NCI-H128 (cell line): ENCODE measurements around the gene CD44.

Source experiments
- DNase-seq: peaks from one replicate; lab custom pipeline; 2025; ENCODE audit not compliant: unreplicated experiment; lab: John Stamatoyannopoulos, UW

Gene CD44

GRCh38 chr11:35234460-35235156, 95.6 kb downstream of the CD44 start:
- DNase-seq = no peak

- no peak for DNase-seq
These were observed 96.1 kb downstream of the CD44 start for GRCh38 chr11:35235157-35235468.

DNA sequence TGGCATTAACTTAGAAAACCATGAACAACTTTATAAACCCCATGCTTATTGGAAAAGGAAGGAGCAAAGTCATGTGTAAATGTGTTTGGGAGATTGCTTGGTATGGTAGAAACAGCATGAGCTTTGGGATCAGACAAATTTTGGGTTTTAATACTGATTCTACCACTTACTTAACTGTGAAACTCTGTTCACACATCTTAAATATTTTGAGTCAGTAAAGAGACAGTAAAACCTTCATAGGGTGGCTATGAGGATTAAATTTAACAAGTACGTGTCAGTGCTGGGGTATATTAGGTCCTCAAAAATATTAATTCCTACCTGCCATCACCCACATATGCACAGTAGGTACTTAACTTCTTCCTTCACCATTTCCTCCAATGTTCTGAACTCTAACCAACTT, 96.5 kb downstream of the CD44 start:
- DNase-seq = no peak

DNA sequence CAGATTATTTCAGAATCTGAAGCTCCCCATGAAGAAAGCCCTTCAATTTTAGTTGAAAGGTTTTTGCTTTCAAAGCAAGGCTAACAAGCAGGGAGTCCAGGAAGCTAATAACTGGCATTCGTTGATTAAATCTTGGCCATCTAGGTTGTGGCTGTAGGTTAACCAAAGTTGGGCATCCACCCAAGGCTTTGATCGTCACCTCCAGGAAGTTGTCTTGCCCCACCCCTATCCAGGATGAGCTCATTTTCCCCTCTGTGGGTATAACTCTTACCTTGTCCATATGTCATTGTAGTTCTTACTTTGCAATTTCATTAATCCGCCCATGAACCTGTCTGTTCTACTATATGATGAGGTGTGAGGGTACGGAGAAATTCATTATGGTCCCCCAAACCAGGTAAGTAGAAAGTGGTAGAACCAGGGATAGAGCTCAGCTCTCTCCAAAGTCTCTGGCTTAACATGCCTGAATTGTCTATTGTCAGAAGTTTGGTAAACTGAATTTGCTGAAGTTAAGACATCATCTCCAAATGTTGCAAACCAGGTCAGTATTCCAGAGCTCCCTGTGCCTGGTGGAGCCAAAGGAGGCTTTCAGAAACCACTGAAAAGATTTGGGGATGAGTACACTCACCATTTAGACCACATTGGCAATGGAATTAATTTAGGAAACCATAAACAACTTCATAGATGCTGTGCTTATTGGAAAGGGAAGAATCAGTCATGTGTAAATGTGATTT, 97.1 kb downstream of the CD44 start:
- no peak for DNase-seq

DNA sequence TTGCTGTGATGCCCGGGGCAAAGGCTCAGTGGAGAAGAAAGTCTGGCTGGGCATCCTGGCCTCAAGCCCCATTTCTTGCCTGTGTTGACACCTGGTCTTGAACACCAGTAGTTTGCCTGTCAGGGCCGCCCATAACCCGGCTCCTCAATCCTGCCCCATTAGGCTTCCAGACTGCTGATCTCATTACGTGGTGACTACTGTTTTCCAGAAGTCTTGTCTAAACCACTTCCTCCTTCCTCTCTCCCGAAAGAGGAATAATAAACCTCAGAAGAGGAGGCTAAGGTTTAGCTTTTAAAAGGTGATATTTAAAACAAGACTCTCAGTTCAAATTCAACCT, 97.7 kb downstream of the CD44 start:
- no peak for DNase-seq

DNA sequence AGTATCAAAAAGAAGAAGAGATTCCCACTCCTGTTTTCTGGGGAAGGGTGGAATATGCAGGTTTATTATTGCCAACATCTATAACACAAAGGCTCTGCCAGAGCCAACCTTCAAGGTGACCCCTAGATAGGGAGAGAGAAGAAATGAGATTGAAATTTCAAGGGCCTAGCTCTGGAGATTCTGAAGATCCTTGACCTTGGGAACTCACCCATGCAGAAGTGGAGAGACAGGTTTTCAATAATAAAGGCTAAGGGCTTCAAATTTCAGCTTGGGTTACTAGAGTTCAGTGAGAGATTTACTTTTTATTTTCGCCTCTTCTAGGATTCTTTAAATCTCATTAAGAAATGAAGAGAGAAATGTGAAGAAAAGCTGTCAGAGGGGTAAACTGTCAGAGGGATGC, 98.4 kb downstream of the CD44 start:
- no peak for DNase-seq

DNA sequence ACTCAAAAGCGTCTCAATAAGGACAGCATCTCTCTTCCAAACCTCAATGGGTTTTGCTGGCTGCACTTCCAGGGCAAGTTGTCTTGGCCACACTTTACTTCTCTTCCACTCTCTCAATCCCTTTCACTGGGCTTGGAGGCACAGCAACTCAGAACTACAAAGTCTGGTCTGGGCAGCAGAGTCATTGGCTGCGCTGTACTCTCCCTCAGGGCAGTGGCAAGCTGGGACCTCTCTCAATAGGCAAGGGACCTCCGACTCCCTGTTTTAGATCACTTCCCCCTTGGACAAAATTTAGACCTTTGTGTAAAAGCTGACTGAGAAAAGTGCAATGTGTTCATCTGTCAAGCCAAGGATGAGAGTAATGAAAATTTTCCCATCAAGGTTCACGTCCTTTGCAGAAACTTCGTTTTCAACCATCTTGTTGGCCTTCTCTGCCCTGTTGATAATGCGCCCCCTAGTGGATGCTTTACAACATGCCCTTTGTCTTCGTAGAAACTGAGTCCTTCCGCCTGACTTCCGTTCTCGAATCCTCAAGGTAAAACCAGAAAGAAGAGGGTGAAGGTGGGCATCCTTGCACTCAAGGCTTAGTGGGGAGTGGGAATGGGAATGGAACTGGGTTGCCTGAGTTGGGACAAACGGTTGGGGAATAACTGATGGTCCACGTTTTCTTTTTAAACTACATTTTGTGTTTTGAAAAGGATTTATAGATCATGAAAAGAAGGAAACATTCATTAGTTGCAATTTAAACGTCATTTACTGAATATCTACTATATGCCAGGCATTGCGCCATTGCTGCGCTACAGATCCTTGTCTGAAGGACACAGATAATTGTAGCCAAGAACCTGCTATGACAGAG, 99.1 kb downstream of the CD44 start:
- no peak for DNase-seq

- no peak for DNase-seq
These were observed 99.9 kb downstream of the CD44 start for GRCh38 chr11:35238882-35239281.

DNA sequence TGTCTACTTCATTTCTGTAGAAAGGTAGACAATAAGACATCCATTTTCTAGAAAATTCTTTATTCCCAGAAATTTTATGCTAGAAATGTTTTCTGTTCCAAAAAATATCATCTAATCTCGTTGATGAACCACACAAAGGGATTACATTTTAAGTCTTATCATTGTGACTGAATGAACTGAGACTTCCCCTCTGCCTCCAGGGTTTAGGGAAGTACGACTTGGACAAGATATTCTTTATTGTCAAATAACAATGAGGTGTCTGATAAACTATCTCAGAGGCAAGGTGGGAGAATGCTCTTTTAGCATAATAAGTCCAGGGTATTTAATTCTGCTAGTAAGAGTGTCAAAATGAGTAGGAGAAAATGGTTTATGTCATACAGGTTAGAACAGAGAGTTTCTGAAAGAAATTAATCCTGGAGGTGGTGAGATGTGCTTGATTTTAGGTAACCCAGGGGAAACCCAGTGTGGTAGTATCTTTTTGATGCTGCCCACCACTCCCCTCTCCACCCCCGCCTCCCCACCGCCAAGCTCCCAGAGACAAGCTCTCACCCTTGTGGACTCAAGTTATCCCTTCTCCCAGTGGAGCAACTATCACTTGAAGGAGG, 100.6 kb downstream of the CD44 start:
- no peak for DNase-seq

- no peak for DNase-seq
These were observed 102.1 kb downstream of the CD44 start for GRCh38 chr11:35241083-35241482.

GRCh38 chr11:35241531-35241930, 102.6 kb downstream of the CD44 start:
- no peak for DNase-seq

GRCh38 chr11:35242412-35243242, 103.7 kb downstream of the CD44 start:
- DNase-seq = no peak

GRCh38 chr11:35243774-35244173, 104.8 kb downstream of the CD44 start:
- no peak for DNase-seq

GRCh38 chr11:35245056-35245455, 106.1 kb downstream of the CD44 start:
- DNase-seq = no peak

GRCh38 chr11:35245786-35246185, 106.8 kb downstream of the CD44 start:
- no peak for DNase-seq

DNA sequence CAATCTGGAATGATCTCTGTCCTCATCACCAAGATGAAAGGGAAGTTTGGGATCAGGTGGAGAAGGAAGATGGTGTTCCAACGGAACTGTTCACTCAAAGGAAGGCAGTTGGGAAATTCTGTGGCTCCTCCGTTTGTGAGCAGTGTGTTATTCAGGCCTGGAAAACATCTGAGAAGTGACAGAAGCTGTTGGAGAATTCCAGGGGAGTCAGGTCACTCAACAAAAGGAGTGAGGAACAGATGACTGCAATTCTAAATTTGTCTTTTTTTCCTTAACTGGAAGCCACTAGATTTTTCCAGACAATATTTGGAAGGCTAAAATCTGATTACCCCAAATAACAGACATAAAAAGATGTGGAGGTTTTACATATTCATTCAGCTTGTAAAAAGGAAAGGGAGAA, 107.8 kb downstream of the CD44 start:
- no peak for DNase-seq

GRCh38 chr11:35247428-35247827, 108.5 kb downstream of the CD44 start:
- DNase-seq = no peak

- no peak for DNase-seq
These were observed 108.9 kb downstream of the CD44 start for GRCh38 chr11:35247863-35248262.

DNA sequence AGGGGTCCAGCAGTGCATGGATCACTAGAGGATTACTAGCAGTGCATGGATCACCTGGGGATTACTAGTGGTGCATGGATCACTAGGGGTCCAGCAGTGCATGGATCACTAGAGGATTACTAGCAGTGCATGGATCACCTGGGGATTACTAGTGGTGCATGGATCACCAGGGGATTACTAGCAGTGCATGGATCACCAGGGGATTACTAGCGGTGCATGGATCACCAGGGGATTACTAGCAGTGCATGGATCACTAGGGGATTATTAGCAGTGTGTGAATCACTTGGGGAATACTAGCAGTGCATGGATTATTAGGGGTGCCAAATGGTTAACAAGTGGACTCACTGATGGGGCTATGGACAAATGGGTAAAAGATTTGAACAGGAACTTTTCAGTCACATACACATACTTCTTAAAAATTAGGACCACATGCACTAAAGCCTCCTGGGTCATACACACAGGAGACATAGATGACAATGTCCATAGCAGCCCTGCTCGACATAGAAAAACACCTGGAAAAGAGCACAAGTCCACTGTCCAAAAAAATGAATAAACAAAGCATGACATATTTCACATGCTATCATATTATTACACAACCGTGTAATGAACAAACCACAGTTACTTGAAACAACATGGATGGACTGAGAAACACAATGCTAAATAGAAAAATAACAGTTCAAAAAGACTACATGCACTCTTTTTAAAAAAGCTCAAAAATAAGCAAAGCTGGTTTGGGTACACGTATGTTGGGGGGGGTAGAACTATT, 109.8 kb downstream of the CD44 start:
- DNase-seq = no peak

DNA sequence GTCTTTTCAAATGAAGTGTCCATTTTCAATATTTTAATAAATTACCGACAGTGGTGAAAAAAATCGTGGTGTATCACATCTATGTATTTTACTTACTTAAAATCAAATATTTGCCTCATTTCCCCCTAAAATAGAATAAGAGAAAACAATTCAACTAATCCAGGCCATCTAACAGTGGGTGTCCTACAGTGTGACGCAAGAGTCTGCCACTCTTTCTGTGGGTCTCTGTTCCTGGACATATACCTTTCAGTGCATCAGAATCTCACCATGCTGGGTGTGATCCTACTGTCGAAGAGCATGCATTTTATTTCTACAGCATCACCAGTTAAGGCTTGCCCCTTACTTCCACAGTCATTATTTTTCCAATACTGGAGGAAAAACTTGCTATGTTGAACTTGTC, 111.2 kb downstream of the CD44 start:
- no peak for DNase-seq
